GM21381 (cell line): ENCODE measurements around the gene LRPAP1.
"Not testable (repeated sequence)": the region's sequence is repeated elsewhere in the genome, so short reads cannot be mapped to it uniquely, and the experiment has no call there.

Experiments used
- ATAC-seq: cut with Tn5 transposase; IDR thresholded peaks from one replicate; pipeline ENCODE4 v1.9.1; 2021; ENCODE audit warnings: mild to moderate bottlenecking, moderate library complexity; ENCODE audit not compliant: unreplicated experiment

LRPAP1 gene

DNA sequence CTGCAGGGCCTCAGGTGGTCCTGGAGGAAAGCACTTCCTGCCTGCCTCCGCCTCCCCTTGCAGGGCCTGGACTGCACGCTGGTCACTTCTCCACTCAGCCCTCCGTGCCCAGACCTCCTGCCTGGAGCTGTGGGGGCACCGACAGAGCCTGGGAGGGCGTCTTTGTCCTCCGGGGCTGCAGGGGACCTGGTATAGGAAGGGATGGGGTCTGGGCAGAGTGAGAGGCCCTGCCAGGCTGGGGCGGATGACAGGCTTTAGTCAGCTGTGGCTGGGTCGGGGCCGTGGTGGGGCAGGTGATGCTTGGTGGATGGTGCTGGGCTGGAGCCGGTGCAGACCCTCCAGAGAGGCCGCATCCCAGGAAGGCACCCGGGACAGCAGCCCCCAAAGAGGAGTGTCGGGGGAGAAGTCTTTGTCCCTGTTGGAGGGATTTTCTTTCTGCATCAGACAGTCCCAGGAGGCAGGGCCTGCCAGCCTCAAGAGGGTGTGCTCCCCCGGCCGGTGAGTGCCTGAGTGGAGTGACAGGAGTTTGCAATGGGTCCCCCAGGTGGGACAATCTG, 67.8 kb downstream of the LRPAP1 start:
- no peak for ATAC-seq

DNA sequence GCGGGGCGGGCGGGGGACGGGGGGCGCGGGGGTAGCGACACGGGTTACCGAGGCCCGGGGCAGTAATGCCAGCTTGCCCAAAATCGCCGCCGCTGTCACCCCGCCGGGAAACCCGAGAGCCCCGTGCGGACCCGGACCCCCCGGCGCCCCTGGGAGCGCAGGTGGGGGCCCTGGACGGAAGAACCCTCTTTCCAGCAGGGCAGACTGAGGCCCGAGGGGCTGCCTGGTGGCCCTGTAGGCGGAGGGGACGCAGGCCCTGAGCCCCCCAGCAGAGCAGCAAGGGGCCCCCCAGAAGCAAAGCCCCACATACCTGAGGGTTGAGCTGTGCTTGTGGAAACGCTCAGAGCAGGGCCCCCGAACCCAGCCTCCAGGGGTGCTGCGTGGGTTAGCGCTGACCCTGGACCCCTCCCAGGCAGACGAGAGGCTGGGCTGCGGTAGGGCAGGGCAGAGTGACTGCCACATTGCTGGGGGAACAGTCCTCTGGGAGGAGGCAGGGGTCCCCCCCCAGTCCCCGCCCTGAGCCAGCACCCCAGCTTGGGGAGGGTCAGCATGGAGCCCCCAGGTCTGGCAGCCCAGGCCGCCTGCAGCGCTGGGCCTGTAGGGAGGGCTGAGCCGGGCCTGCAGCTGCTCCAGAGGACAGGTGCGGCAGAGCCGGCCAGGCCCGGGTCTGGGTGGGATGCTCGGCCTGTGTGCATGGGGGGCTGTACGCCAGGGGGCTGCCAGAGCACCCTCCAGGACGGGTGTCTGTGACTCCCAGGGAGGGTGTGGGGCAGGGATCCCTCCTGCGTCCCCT, 68.5 kb downstream of the LRPAP1 start:
- no peak for ATAC-seq

DNA sequence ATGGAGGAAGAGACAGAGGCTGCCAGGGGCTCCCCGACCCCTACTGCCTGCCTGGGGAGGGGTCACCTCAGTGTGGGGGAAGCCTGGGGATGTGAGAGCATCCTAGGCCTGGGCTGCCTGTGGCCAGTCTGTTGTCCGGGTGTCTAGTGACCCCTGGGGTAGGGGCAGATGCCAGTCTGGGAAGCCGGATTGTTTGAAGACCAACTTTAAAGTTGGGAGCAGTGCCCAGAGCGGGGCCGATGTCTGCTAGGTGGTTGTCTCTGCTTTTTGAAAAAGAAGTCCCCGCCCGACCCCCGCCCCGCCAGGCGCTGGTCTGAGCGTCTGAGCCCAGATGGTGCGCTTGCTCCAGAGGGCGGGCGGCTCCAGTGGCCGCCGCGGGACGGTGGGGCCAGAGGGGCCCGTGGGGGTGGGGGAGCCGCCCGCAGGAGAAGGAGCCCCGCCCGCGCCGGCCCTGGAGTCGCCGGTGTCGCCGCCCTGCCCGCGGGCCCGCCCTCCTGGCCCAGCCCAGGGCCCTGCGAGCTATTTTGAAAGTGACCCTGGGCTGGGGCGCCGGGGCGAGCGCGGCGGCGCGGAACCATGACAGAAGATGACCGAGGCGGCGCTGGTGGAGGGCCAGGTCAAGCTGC, 69.3 kb downstream of the LRPAP1 start, which contains the start of gene DOK7:
Gene DOK7, plus strand, starts transcription at position 517 of the 626 bp plus-strand sequence. Its CDS starts 70 bp downstream, at position 587.
- ATAC-seq, result no peak

DNA sequence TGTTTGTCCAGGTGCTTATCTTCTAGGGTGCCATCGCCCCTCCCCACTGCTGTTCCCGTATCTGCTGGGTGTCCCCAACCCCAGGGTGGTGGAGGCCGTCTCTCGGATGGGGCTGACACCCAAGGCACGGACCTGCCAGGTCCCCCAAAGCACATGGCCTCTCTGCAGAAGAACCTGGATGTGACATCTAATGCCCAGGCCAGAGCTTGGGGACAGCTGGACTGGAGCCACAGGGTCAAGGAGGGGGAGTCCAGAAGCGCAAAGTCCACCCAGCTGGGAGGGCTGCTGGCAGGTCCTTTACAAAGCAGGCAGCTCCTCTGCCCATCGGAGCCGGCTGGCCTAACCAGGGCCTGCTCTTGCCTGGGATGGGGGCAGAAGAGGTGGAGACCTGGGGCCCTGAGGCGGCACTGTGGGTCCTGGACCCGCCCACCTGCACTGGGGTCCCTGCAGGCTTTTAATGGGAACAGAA, 69.9 kb downstream of the LRPAP1 start:
- ATAC-seq, result no peak

DNA sequence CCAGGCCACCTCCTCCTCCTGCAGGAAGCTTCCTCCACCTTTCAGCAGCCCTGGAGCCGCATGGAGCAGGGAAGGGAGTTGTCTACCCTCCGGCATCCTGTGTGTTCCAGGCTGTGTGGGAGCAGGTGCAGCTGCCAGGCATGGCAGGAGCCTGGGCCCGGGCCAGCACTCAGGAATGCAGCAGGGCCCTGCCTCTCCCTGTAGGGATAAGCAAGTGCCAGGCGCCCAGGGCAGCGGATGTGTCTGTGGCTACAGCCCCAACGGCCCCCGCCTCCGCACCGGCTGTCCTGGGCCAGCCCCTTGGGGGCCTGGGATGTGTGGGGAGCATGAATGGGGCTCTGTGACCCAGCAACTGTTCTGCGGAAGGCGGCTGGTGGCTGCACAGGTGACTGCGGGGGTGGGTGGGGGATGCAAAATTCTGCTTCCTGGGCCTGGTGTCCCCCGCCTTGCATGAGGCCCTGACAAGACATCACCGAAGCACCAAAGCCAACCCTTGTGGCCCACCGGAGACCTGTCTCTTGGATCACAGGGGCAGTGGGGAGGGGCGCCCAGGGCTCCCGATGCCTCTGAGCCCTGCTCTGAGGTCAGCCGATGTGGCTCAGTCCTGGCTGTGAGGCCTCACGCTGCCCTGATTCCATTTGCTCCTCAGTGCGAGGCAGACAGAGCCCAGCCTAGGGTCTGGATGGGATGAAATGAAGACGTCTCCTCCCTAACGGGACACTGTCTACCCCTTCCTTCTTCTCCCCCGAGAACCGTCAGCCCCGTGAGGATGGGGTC, 70.5 kb downstream of the LRPAP1 start:
- no peak for ATAC-seq

DNA sequence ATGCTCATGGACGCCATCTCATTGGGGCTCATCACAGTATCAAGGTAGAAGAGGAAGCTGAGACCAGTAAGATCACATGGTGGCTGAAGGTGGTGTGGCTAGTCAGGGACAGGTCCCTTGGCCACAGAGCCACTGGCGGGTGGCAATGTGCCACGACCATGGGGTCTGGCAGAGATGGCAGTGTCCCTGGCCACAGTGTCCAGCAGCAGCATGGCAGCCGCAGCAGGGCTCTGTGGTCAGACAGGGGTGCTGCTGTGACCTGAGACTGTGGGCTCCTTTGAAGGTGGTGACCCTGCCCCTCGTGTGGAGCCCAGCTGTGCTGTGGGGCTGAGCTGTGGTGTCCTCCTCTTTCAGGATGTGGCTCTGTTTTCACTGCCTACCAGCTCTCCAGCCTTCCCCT, 71.3 kb downstream of the LRPAP1 start:
- no peak for ATAC-seq

DNA sequence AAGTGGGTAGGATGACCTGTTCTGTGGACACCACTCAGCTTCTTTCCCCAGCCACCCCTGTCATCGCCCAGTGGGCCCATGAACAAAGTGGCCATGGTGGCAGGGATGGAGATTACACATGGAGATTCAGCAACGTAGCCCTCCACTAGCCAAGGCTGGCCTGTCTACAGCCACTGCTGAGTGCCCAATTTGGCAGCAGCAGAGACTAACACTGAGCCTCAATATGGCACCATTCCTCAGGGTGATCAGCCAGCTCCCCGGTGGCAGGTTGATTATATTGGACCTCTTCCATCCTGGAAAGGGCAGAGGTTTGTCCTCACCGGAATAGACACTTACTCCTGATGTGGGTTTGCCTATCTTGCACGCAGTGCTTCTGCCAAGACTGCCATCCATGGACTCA, 73.1 kb downstream of the LRPAP1 start:
- ATAC-seq, result not testable (repeated sequence)

DNA sequence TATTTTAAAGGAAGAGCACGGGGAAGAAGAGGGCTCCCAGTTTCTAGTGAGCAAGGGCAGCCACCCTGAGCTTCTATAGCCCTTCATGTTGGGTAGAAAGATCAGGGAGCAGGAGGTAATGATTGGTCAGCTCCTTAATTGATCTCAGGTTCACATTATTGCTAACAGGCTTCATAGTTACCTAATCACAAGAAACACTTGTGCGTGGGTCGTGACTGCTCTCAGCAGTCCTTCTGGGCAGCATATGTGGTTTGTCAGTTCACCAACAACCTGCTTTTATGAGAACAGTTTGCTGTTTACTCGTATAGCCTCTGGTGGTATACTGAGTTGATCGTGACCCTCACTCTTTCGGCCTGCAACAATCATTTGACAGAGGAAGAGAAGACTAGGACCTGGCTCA, 73.9 kb downstream of the LRPAP1 start:
- no peak for ATAC-seq

DNA sequence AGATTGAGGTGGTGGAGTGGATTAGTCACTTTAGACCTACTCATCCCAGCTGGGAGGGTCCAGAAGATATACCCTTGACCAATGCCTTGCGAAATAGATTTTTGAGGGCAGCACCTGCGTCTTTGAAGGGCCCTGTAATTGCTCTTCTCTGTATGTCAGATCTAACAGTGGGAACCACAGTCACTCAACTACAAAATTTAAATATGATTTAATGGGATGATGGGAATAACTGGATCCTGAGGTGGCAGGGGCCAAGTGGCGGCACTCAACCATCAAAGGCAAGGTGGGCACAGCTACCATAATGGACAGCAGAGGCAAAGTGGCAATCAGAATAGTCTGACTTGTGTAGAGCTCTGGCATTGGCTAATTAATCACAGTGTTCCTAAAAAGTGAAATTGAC, 76.6 kb downstream of the LRPAP1 start:
- ATAC-seq, result not testable (repeated sequence)
